A549 treated with CORT108297 at 1 μM for 4 hours (cell line): ENCODE measurements around the gene STX17. TPM values are rescaled to one million over a fixed set of nuclear protein-coding genes. Genes with fewer than 3 reads are reported as not detected.

Source experiments
- total RNA-seq: library from RNA; stranded (reverse); fragments of 200-300 nt; extraction: Qiagen RNA extraction; gene quantifications from 5 replicates; pipeline ENCODE4 v1.2.3, GENCODE V29; 2022

The STX17 gene
- 7.0 to 10.5 TPM (median 9.3 TPM) in 5 replicates for total RNA-seq

DNA sequence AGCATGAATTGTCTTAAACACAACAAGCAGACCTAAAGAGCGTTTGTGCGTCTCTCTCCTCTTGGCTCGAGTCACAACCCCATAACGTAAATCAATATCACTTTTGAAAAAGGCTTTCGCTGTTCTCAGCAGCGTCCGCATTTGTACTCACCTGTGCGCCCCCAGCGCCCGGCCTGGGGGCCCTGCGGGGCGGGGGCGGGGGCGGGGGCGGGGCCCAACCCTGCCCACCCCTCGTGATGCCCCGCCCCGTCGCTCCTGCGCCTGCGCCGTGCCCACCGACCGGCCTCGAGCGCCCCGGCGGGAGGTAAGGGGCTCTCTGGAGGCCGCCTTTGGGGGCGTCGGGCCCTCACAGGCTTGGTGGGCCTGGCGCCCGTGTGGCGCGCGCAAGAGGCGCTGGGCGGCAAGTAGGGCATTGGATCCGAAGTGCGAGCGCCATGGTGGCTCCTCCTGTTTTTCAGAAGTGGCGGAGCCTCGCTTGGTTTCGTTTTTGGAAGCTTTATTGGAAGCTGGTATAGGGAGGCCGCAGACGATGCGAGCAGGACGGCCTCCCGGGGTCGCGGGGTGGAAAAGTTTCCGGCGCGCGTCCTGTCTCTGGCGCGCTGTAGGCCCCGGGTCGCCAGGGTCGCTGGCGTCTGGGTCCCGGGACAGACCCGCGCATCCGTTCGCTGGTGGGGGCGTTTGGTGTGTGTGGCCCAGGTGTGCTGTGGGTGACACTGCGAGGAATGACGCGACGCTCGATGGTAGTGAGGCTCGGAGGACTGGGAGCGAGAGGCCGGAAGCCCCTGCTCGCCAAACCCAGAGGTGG, at the start of gene STX17:
Gene STX17, plus strand, starts transcription at position 252 of the 805 bp plus-strand sequence. CDS start 8,586 bp downstream, outside the sequence.

Other genes starting within 250 kb of the STX17 start
- gene NR4A3, start 84.8 kb upstream of the STX17 start, total RNA-seq, result 1.9 to 3.2 TPM (median 2.3 TPM) in 5 replicates
- 14.1 to 17.9 TPM (median 14.6 TPM) in 5 replicates for gene ERP44, start 192.3 kb downstream of the STX17 start, total RNA-seq
- 8.4 to 11.1 TPM (median 10.4 TPM) in 5 replicates for gene INVS, start 192.6 kb downstream of the STX17 start, total RNA-seq